Stomach (tissue), 4 donors: Measurements from ENCODE around the gene TMEM45A.

Experiments used
- POLR2AphosphoS5 ChIP-seq, 3 donors: sonication (generic); formaldehyde crosslinking; IDR thresholded peaks; one replicate each; pipeline ENCODE4 v1.6.1; 2016; ENCODE audit warnings: antibody characterized with exemption in 3 of 3
- TF ChIP-seq, protein P1 (sequence below), 7 experiments: fragments of 450-650 bp in 4 of 7; fragments of 200-600 bp in 3 of 7; sonication (generic) in 3 of 7; IDR thresholded peaks; one replicate each; pipeline ENCODE4 v1.5.1; 2016 to 2019; ENCODE audit warnings: antibody characterized with exemption in 7 of 7, control low read depth in 2 of 7, mild to moderate bottlenecking in 1 of 7

DNA sequence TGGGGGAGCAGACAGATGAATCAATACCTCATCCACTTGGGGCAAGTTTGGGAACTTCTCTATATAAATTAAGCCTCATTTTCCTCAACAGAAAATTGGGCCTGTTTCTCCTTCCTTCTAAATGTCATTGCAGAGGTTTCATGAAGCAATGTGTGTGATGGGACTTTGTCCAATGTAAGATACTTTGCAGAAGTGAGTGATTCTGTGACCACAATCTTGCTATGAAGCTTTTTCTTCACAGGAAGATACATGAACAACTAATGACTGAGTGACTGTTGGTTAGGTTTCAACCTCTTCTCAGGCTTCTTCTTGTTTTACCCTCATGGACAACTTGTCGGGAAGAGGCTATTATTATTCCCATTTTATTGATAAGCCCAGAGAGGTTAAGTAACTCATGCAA lies 11.0 kb downstream of the TMEM45A start:
- no peak for TF ChIP-seq POLR2AphosphoS5 (IDR thresholded peaks at IDR 0.05)
- TF ChIP-seq, protein P1, sequence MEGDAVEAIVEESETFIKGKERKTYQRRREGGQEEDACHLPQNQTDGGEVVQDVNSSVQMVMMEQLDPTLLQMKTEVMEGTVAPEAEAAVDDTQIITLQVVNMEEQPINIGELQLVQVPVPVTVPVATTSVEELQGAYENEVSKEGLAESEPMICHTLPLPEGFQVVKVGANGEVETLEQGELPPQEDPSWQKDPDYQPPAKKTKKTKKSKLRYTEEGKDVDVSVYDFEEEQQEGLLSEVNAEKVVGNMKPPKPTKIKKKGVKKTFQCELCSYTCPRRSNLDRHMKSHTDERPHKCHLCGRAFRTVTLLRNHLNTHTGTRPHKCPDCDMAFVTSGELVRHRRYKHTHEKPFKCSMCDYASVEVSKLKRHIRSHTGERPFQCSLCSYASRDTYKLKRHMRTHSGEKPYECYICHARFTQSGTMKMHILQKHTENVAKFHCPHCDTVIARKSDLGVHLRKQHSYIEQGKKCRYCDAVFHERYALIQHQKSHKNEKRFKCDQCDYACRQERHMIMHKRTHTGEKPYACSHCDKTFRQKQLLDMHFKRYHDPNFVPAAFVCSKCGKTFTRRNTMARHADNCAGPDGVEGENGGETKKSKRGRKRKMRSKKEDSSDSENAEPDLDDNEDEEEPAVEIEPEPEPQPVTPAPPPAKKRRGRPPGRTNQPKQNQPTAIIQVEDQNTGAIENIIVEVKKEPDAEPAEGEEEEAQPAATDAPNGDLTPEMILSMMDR (IDR thresholded peaks at IDR 0.05), result no peak
